DMS 273 (cell line): ENCODE results near the gene PPP2R2D.

ENCODE experiments used
- DNase-seq: peaks from one replicate; lab custom pipeline; 2025; ENCODE audit not compliant: unreplicated experiment; lab: John Stamatoyannopoulos, UW

PPP2R2D gene

DNA sequence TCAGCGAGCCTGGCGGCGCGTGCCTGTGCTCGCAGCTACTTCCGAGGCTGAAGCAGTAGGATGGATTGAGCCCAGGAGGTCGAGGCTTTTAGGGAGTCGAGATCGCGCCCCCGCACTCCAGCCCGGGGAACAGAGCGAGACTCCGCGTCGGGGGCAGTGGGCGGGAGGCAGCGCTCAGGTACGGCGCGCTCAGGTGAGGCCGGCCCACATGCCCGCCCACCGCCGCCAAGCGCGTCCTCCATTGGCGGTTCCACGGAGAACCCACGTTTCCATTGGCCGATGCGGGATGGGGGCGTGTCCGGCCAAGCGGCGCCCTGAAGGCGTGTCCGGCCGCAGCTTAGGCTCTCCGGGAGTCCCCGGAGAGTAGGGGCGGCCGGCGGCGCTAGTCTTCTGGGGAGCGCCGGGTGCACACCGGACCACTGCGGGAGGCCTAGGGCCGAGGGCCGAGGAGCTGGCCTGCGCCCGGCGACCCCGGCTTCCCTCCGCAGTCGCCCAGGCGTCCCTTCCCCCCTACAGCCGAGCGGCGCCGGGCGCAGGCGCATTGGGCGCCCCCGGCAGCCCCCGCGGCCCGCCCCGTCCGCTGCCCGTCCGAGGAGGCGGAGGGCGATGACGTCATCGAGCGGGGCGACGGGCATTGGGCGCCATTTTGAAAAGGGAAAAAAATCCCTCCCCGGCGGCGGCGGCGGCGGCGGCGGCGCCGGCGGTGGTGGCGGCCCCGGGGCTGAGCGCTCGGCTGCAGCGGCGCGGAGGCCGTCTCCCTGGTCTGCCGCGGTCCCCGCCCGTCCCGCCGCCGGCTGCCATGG, at the start of gene PPP2R2D:
TSS of gene PPP2R2D (plus strand) at position 659 of the 803 bp plus-strand sequence. CDS start at position 800, 141 bp downstream.
- peak; percentile 94 for DNase-seq

DNA sequence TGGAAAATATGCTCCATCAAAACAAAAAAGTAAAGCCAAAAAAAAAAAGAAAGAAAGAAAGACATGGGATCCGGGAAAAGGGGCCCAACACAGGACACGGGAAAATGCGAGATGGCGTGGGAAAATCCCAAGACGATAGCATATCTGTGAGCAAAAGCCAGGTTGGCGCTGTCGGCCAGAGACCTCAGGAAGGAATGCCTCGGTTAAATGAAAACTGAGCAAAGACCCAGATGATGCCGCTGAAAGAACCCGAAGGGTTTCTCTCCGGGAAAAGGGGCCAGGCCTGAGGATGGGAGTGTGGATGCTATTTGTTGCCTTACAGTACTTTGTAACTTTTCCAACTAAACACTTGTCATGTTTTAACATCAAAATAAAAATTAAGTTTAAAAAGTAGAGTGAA, 49.5 kb upstream of the PPP2R2D start:
- DNase-seq, result no peak

DNA sequence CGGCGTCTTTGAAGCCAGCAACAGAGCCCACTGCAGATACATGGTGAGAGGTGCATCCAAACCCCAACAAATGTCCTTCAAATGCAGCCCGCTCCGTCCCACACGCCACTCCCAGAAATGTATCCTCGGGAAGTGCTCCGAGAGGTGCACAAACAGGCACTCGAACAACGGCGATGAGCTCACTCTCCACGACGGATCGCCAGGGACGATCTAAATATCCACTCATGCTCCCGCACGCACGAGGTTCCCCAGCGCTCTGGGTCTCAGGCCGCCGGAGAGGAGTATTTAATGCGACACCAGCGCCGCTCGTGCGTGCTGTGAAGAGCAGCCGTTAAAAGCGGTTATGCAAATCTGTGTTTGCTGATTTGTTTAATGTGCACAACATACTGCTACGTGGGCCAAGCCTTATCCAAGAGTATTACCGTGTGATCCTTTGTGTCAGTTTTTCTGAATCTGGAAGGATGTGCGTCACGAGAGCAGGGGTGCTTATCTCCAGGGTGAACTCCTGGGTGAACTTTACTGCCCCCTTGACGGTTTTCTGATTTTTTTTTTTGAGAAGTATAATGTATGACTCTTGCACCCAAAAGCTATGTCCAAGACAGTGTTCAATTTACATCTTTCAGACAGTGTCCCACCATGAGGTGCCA, 48.5 kb upstream of the PPP2R2D start:
- no peak for DNase-seq

GRCh38 chr10:131852823-131853609, 47.8 kb upstream of the PPP2R2D start:
- DNase-seq, result no peak

DNA sequence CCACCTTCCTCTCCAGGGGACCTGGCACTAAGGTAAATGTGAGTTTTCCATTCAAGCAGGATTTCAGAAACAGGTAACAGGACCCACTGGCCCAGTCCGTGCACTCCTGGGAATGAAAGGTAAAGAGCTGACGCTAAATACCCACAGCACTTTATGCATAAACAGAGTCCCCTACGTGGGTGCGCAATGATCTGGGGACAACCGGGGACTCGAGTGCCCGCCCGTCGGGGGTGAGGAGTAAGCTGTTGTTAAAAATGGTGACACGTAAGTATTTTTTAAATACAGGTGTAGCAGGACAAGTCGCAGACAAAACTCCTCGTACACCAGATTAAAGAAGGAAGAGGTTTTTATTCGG, 47.2 kb upstream of the PPP2R2D start:
- DNase-seq, result no peak

DNA sequence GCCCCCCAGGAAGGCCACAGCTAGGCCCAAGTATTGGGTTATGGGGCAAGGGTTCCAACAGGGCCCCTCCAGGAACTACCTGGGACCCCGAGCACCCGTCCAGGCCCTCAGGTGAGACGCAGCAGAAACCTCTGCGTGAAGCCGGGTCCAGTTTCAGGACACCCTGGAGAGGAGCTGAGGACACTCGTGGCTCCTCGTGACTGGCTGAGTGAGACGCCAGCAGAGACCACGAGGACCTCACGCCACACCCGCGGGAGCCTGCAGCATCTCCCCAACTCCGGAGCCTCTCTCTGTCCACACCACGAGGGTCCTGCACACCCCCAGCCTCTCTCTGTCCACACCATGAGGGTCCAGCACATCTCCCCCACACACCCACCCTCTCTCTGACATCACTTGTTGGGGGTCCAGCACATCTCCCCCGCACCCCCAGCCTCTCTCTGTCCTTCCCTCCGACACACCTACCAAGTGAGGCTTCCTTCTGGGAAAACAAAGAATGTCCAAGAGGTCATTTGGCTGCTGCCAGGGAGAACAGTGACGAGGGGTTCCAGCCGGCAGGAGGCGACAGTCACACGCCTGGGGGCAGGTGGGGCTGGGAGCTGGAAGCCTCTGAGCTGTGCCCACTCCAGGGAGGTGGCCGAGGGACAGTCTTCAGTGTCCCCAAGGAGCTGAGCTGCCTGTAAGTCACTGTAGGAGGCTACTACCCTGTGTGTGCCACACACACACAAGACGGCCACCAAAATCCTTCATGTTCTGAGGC, 46.1 kb upstream of the PPP2R2D start:
- DNase-seq, result no peak

DNA sequence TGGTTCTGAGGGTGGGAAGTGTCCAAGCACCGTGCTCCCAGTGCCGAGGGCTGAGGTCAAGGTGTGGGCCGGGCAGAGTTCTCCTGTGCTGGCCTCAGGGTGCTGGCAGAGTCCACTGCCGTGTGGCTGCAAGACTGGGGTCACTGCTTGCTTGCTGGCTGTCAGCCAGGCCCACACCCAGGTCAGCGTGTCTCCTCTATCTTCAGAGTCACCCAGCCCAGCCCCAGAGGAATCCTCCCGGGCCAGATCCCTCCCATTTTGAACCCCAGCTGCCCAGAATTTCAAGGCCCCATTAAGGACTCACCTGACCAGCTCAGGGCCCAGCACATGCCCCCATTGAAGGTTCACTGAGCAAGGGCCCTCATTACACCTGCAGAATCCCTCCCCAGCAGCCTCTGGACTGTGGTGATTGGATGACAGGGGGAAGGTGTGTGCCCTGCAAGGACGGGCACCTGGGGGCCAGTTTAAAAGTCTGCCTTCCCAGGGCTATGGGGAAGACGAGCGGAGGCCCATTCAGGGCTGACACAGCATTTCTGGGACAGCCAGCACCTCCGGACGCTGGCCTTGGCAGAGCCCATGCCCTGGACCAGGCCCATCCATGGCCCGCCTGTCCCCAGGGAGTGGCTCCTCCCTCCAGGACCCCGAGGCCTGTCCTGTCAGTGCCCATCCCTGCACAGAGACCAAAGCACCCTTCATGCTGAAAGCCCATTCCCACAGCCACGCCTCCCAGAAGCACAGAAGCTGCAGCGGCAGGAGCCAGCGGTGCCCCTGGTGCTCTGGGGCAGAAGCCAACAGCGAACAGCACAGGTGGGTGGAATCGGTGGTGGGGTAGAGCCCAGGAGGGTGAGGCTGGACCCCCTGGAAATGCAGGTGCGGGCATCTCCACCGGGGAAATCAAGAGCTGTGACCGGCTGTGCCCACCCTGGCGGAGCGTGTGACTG, 45.1 kb upstream of the PPP2R2D start:
- DNase-seq, result no peak

GRCh38 chr10:131856441-131857094, 44.2 kb upstream of the PPP2R2D start:
- no peak for DNase-seq

GRCh38 chr10:131857156-131858117, 43.4 kb upstream of the PPP2R2D start:
- DNase-seq, result no peak

- no peak for DNase-seq
Measured at GRCh38 chr10:131858118-131858515, 42.7 kb upstream of the PPP2R2D start.

DNA sequence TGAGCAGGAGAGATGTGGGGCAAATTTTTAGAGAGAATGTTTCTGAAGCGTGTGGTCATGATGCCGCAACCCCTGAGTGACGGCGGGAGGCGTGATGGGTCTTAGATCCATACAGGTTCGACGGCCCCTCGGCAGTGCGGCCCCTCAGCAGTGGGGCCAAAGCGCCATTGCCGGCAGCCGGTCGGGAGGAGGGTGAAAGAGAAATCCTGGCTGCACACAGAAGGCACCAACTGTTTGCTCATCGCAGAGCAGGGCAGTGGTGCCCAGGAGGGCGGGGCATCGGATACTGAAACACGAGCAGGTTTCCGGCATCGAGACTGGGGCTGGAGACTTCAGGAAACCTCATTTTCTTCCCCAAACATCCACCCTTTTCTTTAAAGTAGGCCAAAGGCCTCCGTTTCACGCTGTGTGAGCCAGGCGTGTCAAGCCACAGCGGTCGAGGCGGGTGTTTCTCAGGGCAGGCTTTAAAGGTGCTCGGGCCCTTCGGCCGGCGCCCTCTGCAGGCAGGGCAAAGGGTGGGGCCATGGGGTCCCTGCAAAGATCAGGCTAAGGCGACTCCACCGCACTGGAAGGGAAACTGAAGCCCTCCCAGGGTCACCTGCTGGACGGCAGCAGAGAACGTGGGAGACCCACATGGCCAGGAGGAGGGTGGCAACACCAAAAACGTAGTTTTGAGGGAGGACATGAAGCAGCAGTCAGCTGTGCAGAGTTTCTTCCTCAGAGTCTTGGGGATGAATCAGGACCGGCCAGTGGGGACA, 42.0 kb upstream of the PPP2R2D start:
- no peak for DNase-seq

DNA sequence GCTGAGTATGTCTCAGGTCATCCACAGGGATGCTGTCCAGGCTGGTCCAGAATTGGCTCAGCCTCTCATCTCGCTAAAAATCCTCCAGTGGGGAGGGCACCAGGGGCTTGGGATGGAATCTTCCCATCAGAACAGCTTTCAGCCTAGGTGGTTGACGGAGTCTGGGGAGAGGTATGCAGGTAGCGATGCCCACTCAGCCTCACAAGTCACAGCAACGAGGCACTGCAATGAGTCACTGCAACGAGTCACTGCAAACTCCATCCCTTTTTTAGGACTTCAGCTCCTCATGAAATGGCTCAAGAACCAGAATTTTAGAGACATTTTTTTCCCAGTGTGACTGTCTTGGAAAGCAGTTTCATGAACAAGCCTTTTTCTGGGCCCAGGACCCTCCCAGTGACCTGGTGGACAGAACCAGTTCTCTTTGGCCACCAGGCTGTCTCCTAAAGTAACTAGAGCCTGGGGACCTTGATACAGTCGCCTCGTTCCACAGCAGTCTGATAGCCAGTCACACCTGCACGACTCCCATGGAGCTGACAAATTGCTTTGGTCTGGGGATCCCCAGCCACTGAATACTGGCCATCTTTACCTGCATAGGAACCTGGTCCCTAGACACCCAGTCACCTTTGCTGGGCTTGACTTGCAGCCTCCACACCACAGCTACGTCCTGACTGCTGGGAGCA, 41.3 kb upstream of the PPP2R2D start:
- DNase-seq, result no peak

DNA sequence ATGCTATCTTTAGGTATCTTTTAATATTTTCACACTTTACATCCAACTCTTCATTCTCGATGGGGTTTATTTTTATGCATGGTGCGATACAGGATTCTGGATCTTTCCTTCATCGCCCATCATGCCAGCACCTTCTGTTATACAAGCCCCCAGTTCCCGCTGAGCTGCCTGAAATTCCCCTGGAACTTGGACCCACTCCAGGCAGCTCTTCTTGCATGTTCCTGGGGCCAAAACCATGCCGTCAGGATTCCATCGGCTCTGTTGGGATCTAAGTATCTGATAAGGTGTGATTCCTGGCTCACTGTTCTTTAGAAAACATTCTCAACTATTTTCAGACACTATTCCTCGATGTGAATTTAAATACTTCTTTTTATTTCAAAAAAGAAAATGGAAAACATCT, 40.5 kb upstream of the PPP2R2D start:
- no peak for DNase-seq

- DNase-seq, result no peak
Measured at GRCh38 chr10:131860806-131861440, 39.9 kb upstream of the PPP2R2D start.

DNA sequence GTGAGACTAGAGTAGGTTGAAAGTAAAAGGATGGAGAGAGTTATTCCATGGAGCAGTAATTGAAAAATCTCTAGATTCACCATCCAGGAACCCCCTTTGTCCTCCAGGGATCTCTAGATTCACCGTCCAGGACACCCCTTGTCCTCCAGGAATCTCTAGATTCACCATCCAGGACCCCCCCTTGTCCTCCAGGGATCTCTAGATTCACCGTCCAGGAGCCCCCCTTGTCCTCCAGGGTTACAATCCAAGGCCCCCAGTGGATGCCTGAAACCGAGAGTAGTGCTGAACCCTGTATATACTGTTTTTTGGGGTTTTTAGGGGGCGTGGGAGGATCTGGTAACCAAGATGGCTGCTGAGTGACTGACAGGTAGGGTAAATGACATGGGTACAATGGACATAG, 38.3 kb upstream of the PPP2R2D start:
- DNase-seq, result no peak

GRCh38 chr10:131865223-131865917, 35.4 kb upstream of the PPP2R2D start:
- no peak for DNase-seq
